GM18907 (cell line): ENCODE measurements around the gene SIVA1.
"Not testable (repeated sequence)": the region's sequence is repeated elsewhere in the genome, so short reads cannot be mapped to it uniquely, and the experiment has no call there.

Experiments used
- ATAC-seq: cut with Tn5 transposase; IDR thresholded peaks from one replicate; pipeline ENCODE4 v1.9.1; 2021; ENCODE audit warnings: mild to moderate bottlenecking, moderate library complexity; ENCODE audit not compliant: unreplicated experiment

SIVA1 gene

GRCh38 chr14:104718871-104719270 lies 34.1 kb upstream of the SIVA1 start:
- ATAC-seq, result no peak

GRCh38 chr14:104719343-104719742 lies 33.6 kb upstream of the SIVA1 start:
- ATAC-seq, result no peak

- ATAC-seq, result no peak
These were observed 31.2 kb upstream of the SIVA1 start for GRCh38 chr14:104721505-104722431.

- no peak for ATAC-seq
These were observed 29.9 kb upstream of the SIVA1 start for GRCh38 chr14:104722938-104723650.

GRCh38 chr14:104723651-104724406 lies 29.1 kb upstream of the SIVA1 start, which contains the start of gene ADSS1:
ADSS1 (plus strand) TSS chr14:104724229; CDS start chr14:104724271, 42 bp downstream.
- ATAC-seq, result peak; percentile 59

GRCh38 chr14:104724407-104724980 lies 28.5 kb upstream of the SIVA1 start:
- ATAC-seq, result no peak

- no peak for ATAC-seq
These were observed 27.8 kb upstream of the SIVA1 start for GRCh38 chr14:104724981-104725771.

GRCh38 chr14:104725772-104726548 lies 27.0 kb upstream of the SIVA1 start:
- ATAC-seq, result no peak

- no peak for ATAC-seq
These were observed 26.1 kb upstream of the SIVA1 start for GRCh38 chr14:104726600-104727451.

GRCh38 chr14:104728631-104729030 lies 24.3 kb upstream of the SIVA1 start:
- no peak for ATAC-seq

GRCh38 chr14:104729176-104729834 lies 23.6 kb upstream of the SIVA1 start:
- ATAC-seq, result not testable (repeated sequence)

- no peak for ATAC-seq
These were observed 23.1 kb upstream of the SIVA1 start for GRCh38 chr14:104729835-104730181.

- ATAC-seq, result no peak
These were observed 22.5 kb upstream of the SIVA1 start for GRCh38 chr14:104730487-104730886.

- no peak for ATAC-seq
These were observed 21.3 kb upstream of the SIVA1 start for GRCh38 chr14:104731320-104732294.

GRCh38 chr14:104732355-104732804 lies 20.6 kb upstream of the SIVA1 start:
- no peak for ATAC-seq

- no peak for ATAC-seq
These were observed 19.8 kb upstream of the SIVA1 start for GRCh38 chr14:104732931-104733681.
